ENCODE measurements around the gene ARHGEF6.

Gene ARHGEF6

GRCh38 chrX:136622568-136622967, 158.2 kb downstream of the ARHGEF6 start:
- CTCF ChIA-PET, result no interaction called here

GRCh38 chrX:136620780-136621179, 160.0 kb downstream of the ARHGEF6 start:
- H3K27ac ChIP-seq (ENCODE audit: insufficient read depth in 1 of 2, low read depth in 1 of 2, low read length in 2 of 2, poor library complexity in 1 of 2, severe bottlenecking in 2 of 2), result no peak overlapping the region
- no peaks in the 10 kb centered on the region for H3K9me3 ChIP-seq (ENCODE audit: control extremely low read depth in 1 of 5, control insufficient read depth in 4 of 5, insufficient read depth in 2 of 5, low read depth in 1 of 5, low read length in 4 of 5)
- H3K27me3 ChIP-seq (replicated peaks in 2 of 5; ENCODE audit: control insufficient read depth in 4 of 5, insufficient read depth in 5 of 5, low read length in 4 of 5), result peaks cover 0 to 25% (median 2%) of the 10 kb centered on the region in 5 experiments
- ChIA-PET CTCF (no interaction called here), POLR2A (no interaction called here)
- DNase-seq, result no peak
- H3K4me1 ChIP-seq (ENCODE audit: control extremely low read depth in 1 of 4, control insufficient read depth in 4 of 4, insufficient read depth in 4 of 4, low read length in 3 of 4), result peaks cover 0 to 10% (median 4%) of the 10 kb centered on the region in 4 experiments
- no peak overlapping the region for H3K4me3 ChIP-seq (ENCODE audit: control insufficient read depth in 1 of 7, extremely low read depth in 1 of 7, insufficient read depth in 4 of 7, low read depth in 2 of 7, low read length in 6 of 7)
- no peaks in the 10 kb centered on the region for H3K36me3 ChIP-seq (ENCODE audit: control insufficient read depth in 4 of 4, insufficient read depth in 4 of 4, low read length in 3 of 4)

More at GRCh38 chrX:136622568-136622967, 158.2 kb downstream of the ARHGEF6 start:
- Histone ChIP-seq H3K27ac (ENCODE audit: insufficient read depth in 1 of 2, low read depth in 1 of 2, low read length in 2 of 2, poor library complexity in 1 of 2, severe bottlenecking in 2 of 2) (no peak overlapping the region), H3K9me3 (ENCODE audit: control extremely low read depth in 1 of 5, control insufficient read depth in 4 of 5, insufficient read depth in 2 of 5, low read depth in 1 of 5, low read length in 4 of 5) (no peaks in the 10 kb centered on the region), H3K4me1 (ENCODE audit: control extremely low read depth in 1 of 4, control insufficient read depth in 4 of 4, insufficient read depth in 4 of 4, low read length in 3 of 4) (peaks cover 0 to 12% (median 4%) of the 10 kb centered on the region in 4 experiments), H3K4me3 (ENCODE audit: control insufficient read depth in 1 of 7, extremely low read depth in 1 of 7, insufficient read depth in 4 of 7, low read depth in 2 of 7, low read length in 6 of 7) (no peak overlapping the region), H3K27me3 (replicated peaks in 2 of 5; ENCODE audit: control insufficient read depth in 4 of 5, insufficient read depth in 5 of 5, low read length in 4 of 5) (peaks cover 0 to 32% (median 2%) of the 10 kb centered on the region in 5 experiments), H3K36me3 (ENCODE audit: control insufficient read depth in 4 of 4, insufficient read depth in 4 of 4, low read length in 3 of 4) (no peaks in the 10 kb centered on the region)
- WGBS (ENCODE audit: insufficient coverage), result no CpG with 5 or more reads among the region's 4 CpGs
- no peak for DNase-seq
- POLR2A ChIA-PET, result no interaction called here

GRCh38 chrX:136619899-136620505, 160.7 kb downstream of the ARHGEF6 start:
- POLR2A ChIA-PET, result no interaction called here
- DNase-seq, result peak; percentile 14 to 73 (median 58)
- 45% methylated on average over 7 of the region's 14 CpGs for WGBS (ENCODE audit: insufficient coverage)
- no peaks in the 10 kb centered on the region for H3K9me3 ChIP-seq (ENCODE audit: control extremely low read depth in 1 of 5, control insufficient read depth in 4 of 5, insufficient read depth in 2 of 5, low read depth in 1 of 5, low read length in 4 of 5)
- peaks cover 0 to 10% (median 4%) of the 10 kb centered on the region in 4 experiments for H3K4me1 ChIP-seq (ENCODE audit: control extremely low read depth in 1 of 4, control insufficient read depth in 4 of 4, insufficient read depth in 4 of 4, low read length in 3 of 4)
- no peaks in the 10 kb centered on the region for H3K36me3 ChIP-seq (ENCODE audit: control insufficient read depth in 4 of 4, insufficient read depth in 4 of 4, low read length in 3 of 4)
- no peak overlapping the region for H3K4me3 ChIP-seq (ENCODE audit: control insufficient read depth in 1 of 7, extremely low read depth in 1 of 7, insufficient read depth in 4 of 7, low read depth in 2 of 7, low read length in 6 of 7)
- H3K27ac ChIP-seq (ENCODE audit: insufficient read depth in 1 of 2, low read depth in 1 of 2, low read length in 2 of 2, poor library complexity in 1 of 2, severe bottlenecking in 2 of 2), result no peak overlapping the region
- CTCF ChIA-PET, result no interaction called here
- H3K27me3 ChIP-seq (replicated peaks in 2 of 5; ENCODE audit: control insufficient read depth in 4 of 5, insufficient read depth in 5 of 5, low read length in 4 of 5), result peaks cover 0 to 18% (median 2%) of the 10 kb centered on the region in 5 experiments

- Histone ChIP-seq H3K36me3 (ENCODE audit: control insufficient read depth in 4 of 4, insufficient read depth in 4 of 4, low read length in 3 of 4) (no peaks in the 10 kb centered on the region), H3K27me3 (replicated peaks in 2 of 5; ENCODE audit: control insufficient read depth in 4 of 5, insufficient read depth in 5 of 5, low read length in 4 of 5) (peaks cover 0 to 15% (median 2%) of the 10 kb centered on the region in 5 experiments), H3K9me3 (ENCODE audit: control extremely low read depth in 1 of 5, control insufficient read depth in 4 of 5, insufficient read depth in 2 of 5, low read depth in 1 of 5, low read length in 4 of 5) (no peaks in the 10 kb centered on the region), H3K27ac (ENCODE audit: insufficient read depth in 1 of 2, low read depth in 1 of 2, low read length in 2 of 2, poor library complexity in 1 of 2, severe bottlenecking in 2 of 2) (no peak overlapping the region), H3K4me3 (ENCODE audit: control insufficient read depth in 1 of 7, extremely low read depth in 1 of 7, insufficient read depth in 4 of 7, low read depth in 2 of 7, low read length in 6 of 7) (no peak overlapping the region), H3K4me1 (ENCODE audit: control extremely low read depth in 1 of 4, control insufficient read depth in 4 of 4, insufficient read depth in 4 of 4, low read length in 3 of 4) (peaks cover 0 to 2% (median 0%) of the 10 kb centered on the region in 4 experiments)
- ChIA-PET CTCF (interaction anchor here (0.5 to 1.6 kb wide), 3 partner anchors 8 to 301 kb away, joined by 3 to 5 read pairs (median 4); no protein-coding TSS in a partner anchor), POLR2A (no interaction called here)
- DNase-seq, result peak in 1 of 3 donors; percentile 33
- 87% methylated on average over 4 of the region's 6 CpGs for WGBS (ENCODE audit: insufficient coverage)
Observed at GRCh38 chrX:136616987-136617685, 163.6 kb downstream of the ARHGEF6 start.

Measured in common myeloid progenitor, CD34-positive (primary cell).